HG02884 (cell line): ENCODE measurements around the gene PRR15.
"Not testable (repeated sequence)": the region's sequence is repeated elsewhere in the genome, so short reads cannot be mapped to it uniquely, and the experiment has no call there.

Source experiments
- ATAC-seq: cut with Tn5 transposase; IDR thresholded peaks from one replicate; pipeline ENCODE4 v1.9.1; 2021; ENCODE audit warnings: mild to moderate bottlenecking, moderate library complexity; ENCODE audit not compliant: unreplicated experiment

PRR15 gene

GRCh38 chr7:29563590-29564495 lies at the start of gene PRR15:
TSS of gene PRR15 (plus strand) at chr7:29563835. CDS start at chr7:29566330, 2,495 bp downstream.
- ATAC-seq = no peak

- ATAC-seq = no peak
Observed at GRCh38 chr7:29516491-29516890, 47.1 kb upstream of the PRR15 start.

GRCh38 chr7:29518616-29519015 lies 45.0 kb upstream of the PRR15 start:
- ATAC-seq = no peak

- ATAC-seq = no peak
Observed at GRCh38 chr7:29523728-29524127, 39.9 kb upstream of the PRR15 start.

- ATAC-seq = no peak
Observed at GRCh38 chr7:29527505-29528108, 36.0 kb upstream of the PRR15 start.

GRCh38 chr7:29528526-29528925 lies 35.1 kb upstream of the PRR15 start:
- ATAC-seq = not testable (repeated sequence)

GRCh38 chr7:29538389-29538788 lies 25.2 kb upstream of the PRR15 start:
- no peak for ATAC-seq

GRCh38 chr7:29539471-29539870 lies 24.2 kb upstream of the PRR15 start:
- no peak for ATAC-seq

GRCh38 chr7:29547421-29547820 lies 16.2 kb upstream of the PRR15 start:
- no peak for ATAC-seq

GRCh38 chr7:29548823-29549222 lies 14.8 kb upstream of the PRR15 start:
- ATAC-seq = no peak

- ATAC-seq = no peak
Observed at GRCh38 chr7:29552392-29552791, 11.2 kb upstream of the PRR15 start.

- no peak for ATAC-seq
Observed at GRCh38 chr7:29555061-29555460, 8.6 kb upstream of the PRR15 start.

- ATAC-seq = no peak
Observed at GRCh38 chr7:29556405-29557195, 7.0 kb upstream of the PRR15 start.

- ATAC-seq = no peak
Observed at GRCh38 chr7:29557954-29558353, 5.7 kb upstream of the PRR15 start.

GRCh38 chr7:29561271-29561670 lies 2.4 kb upstream of the PRR15 start:
- no peak for ATAC-seq

- ATAC-seq = no peak
Observed at GRCh38 chr7:29562307-29562706, 1.3 kb upstream of the PRR15 start.

- ATAC-seq = no peak
Observed at GRCh38 chr7:29564496-29565223, 1.0 kb downstream of the PRR15 start.

- ATAC-seq = no peak
Observed at GRCh38 chr7:29565224-29565630, 1.6 kb downstream of the PRR15 start.

- ATAC-seq = no peak
Observed at GRCh38 chr7:29565634-29565981, 2.0 kb downstream of the PRR15 start.

GRCh38 chr7:29565982-29566746 lies 2.5 kb downstream of the PRR15 start:
- ATAC-seq = no peak
